Hepatocyte (in vitro differentiated cells): ENCODE data around the gene FOXN3. TPM values are rescaled to one million over a fixed set of nuclear protein-coding genes. Genes with fewer than 3 reads are reported as not detected.

ENCODE experiments used
- DNase-seq: peaks from one replicate; pipeline ENCODE4 v3.0.0-alpha.2; 2016; ENCODE audit warnings: low spot score
- H2AFZ ChIP-seq: fragments of 200-600 bp; sonication (generic); 2 replicates; pipeline ENCODE4 v1.6.0; 2016; ENCODE audit warnings: antibody characterized with exemption, mild to moderate bottlenecking
- H3K27ac ChIP-seq: fragments of 200-600 bp; sonication (generic); 2 replicates; pipeline ENCODE4 v1.5.1; 2016; ENCODE audit warnings: mild to moderate bottlenecking
- H3K27me3 ChIP-seq: fragments of 200-600 bp; sonication (generic); 2 replicates; pipeline ENCODE4 v1.6.1; 2016
- H3K36me3 ChIP-seq: fragments of 200-600 bp; sonication (generic); replicated peaks from 2 replicates; pipeline ENCODE4 v1.5.1; 2016; ENCODE audit warnings: low read depth; ENCODE audit not compliant: insufficient read depth
- H3K4me1 ChIP-seq: fragments of 200-600 bp; sonication (generic); 2 replicates; pipeline ENCODE4 v1.5.1; 2016; ENCODE audit warnings: mild to moderate bottlenecking, moderate library complexity; ENCODE audit not compliant: insufficient read depth
- H3K4me2 ChIP-seq: fragments of 200-600 bp; sonication (generic); 2 replicates; pipeline ENCODE4 v1.6.0; 2016
- H3K4me3 ChIP-seq: fragments of 200-600 bp; sonication (generic); 2 replicates; pipeline ENCODE4 v1.5.1; 2016; ENCODE audit warnings: mild to moderate bottlenecking
- H3K79me2 ChIP-seq: fragments of 200-600 bp; sonication (generic); 2 replicates; pipeline ENCODE4 v1.6.0; 2017; ENCODE audit warnings: mild to moderate bottlenecking
- H3K9me2 ChIP-seq: fragments of 200-600 bp; sonication (generic); replicated peaks from 2 replicates; pipeline ENCODE4 v1.6.0; 2017; ENCODE audit warnings: mild to moderate bottlenecking; ENCODE audit not compliant: insufficient read depth
- H3K9me3 ChIP-seq: fragments of 200-600 bp; sonication (generic); 2 replicates; pipeline ENCODE4 v1.5.1; 2016; ENCODE audit warnings: low read depth, mild to moderate bottlenecking
- H4K20me1 ChIP-seq: fragments of 200-600 bp; sonication (generic); 2 replicates; pipeline ENCODE4 v1.6.0; 2016; ENCODE audit warnings: mild to moderate bottlenecking; ENCODE audit not compliant: insufficient read depth, poor library complexity, severe bottlenecking
- EZH2 ChIP-seq: fragments of 200-600 bp; sonication (generic); IDR thresholded peaks from 2 replicates; pipeline ENCODE4 v1.6.1; 2016; ENCODE audit warnings: antibody characterized with exemption, mild to moderate bottlenecking, borderline replicate concordance
- EZH2phosphoT487 ChIP-seq: fragments of 200-600 bp; sonication (generic); IDR thresholded peaks from one replicate; pipeline ENCODE4 v1.6.1; 2018; ENCODE audit warnings: antibody characterized with exemption, mild to moderate bottlenecking, low read depth, moderate library complexity; ENCODE audit not compliant: unreplicated experiment, severe bottlenecking
- WGBS: methylation state at CpG from one replicate; pipeline ENCODE4 v1.1.6; 2016; ENCODE audit warnings: low lambda C conversion rate; ENCODE audit errors: missing lambda C conversion rate; 5-methylcytosine and 5-hydroxymethylcytosine counted together
- polyA plus RNA-seq: library from polyadenylated mRNA; unstranded; fragments of >200 nt; fragmentation: Nextera tagmentation; extraction: Ambion mirVana; gene quantifications from 2 replicates; pipeline ENCODE4 v1.2.1, GENCODE V29; 2016
- total RNA-seq: library from RNA; depleted of rRNA; stranded (reverse); fragments of >200 nt; gene quantifications from 2 replicates; pipeline ENCODE4 v1.2.3, GENCODE V29; 2014
- TF ChIP-seq, protein P1 (sequence below): fragments of 200-600 bp; sonication (generic); IDR thresholded peaks from 2 replicates; pipeline ENCODE4 v1.5.1; 2016; ENCODE audit warnings: antibody characterized with exemption, mild to moderate bottlenecking; ENCODE audit not compliant: poor library complexity

Gene FOXN3
- total and polyA plus RNA-seq, 2 experiments from 2014 or later = 42.2 to 47.6 TPM

DNA sequence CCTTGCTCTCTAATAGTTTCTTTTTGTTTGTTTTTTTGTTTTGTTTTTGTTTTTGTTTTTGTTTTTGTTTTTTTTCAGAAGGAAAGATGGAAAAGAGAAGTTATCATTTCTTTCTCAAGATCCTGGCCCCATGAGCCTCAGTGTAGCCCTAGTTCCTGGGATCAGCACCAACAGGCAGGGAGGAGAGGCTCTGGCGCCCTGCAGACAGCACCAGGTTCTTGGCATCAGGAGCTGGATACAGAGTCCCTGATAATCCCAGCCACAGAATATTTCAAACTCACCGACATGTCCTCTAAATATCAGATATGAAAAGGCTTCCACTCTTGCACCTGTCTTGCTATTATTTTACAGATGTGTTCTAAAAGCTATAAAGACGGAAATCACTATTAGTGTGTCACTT is 52.7 kb downstream of the FOXN3 start:
- peaks cover 3% of the 10 kb centered on the region for H4K20me1 ChIP-seq
- H3K27ac ChIP-seq = no peak overlapping the region
- 98% methylated on average over 3 of the region's 3 CpGs for WGBS
- H2AFZ ChIP-seq = no peak overlapping the region
- no peak overlapping the region for H3K4me2 ChIP-seq
- H3K4me1 ChIP-seq = peaks cover 23% of the 10 kb centered on the region
- TF ChIP-seq, protein P1, sequence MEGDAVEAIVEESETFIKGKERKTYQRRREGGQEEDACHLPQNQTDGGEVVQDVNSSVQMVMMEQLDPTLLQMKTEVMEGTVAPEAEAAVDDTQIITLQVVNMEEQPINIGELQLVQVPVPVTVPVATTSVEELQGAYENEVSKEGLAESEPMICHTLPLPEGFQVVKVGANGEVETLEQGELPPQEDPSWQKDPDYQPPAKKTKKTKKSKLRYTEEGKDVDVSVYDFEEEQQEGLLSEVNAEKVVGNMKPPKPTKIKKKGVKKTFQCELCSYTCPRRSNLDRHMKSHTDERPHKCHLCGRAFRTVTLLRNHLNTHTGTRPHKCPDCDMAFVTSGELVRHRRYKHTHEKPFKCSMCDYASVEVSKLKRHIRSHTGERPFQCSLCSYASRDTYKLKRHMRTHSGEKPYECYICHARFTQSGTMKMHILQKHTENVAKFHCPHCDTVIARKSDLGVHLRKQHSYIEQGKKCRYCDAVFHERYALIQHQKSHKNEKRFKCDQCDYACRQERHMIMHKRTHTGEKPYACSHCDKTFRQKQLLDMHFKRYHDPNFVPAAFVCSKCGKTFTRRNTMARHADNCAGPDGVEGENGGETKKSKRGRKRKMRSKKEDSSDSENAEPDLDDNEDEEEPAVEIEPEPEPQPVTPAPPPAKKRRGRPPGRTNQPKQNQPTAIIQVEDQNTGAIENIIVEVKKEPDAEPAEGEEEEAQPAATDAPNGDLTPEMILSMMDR = no peak
- TF ChIP-seq EZH2 (no peak), EZH2phosphoT487 (no peak)
- H3K36me3 ChIP-seq = no peaks in the 10 kb centered on the region
- H3K4me3 ChIP-seq = no peak overlapping the region
- no peaks in the 10 kb centered on the region for H3K27me3 ChIP-seq
- no peaks in the 10 kb centered on the region for H3K9me3 ChIP-seq
- H3K79me2 ChIP-seq = peaks cover 46% of the 10 kb centered on the region
- DNase-seq = no peak
- no peaks in the 10 kb centered on the region for H3K9me2 ChIP-seq

DNA sequence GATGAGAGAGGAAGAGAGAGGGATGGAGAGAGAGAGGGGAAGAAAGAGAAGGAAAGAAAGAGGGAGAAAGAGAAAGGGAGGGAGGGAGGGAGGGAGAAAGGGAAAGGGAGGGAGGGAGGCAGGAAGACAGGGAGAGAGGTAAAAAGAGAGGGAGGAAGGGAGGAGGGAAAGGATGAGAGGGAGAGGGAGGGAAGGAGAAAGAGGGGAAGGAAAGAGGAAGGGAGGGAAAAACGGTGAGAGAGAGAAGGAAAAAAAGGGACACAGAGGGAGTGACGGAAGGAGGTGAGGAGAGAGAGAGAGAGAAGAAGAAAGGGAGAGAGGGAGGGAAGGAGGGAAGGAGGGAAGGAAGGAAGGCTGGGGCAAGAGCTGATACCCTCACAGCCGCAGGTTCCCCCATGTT is 56.8 kb downstream of the FOXN3 start:
- Histone ChIP-seq H3K4me2 (no peak overlapping the region), H3K9me2 (no peaks in the 10 kb centered on the region), H4K20me1 (peaks cover 3% of the 10 kb centered on the region), H2AFZ (no peak overlapping the region), H3K4me1 (peaks cover 5% of the 10 kb centered on the region), H3K27me3 (no peaks in the 10 kb centered on the region), H3K36me3 (no peaks in the 10 kb centered on the region), H3K9me3 (no peaks in the 10 kb centered on the region), H3K4me3 (no peak overlapping the region), H3K27ac (no peak overlapping the region), H3K79me2 (peaks cover 50% of the 10 kb centered on the region)
- WGBS = no CpG with 5 or more reads among the region's 3 CpGs
- no peak for TF ChIP-seq EZH2phosphoT487
- TF ChIP-seq, protein P1 = no peak
- TF ChIP-seq EZH2 = no peak
- DNase-seq = no peak

DNA sequence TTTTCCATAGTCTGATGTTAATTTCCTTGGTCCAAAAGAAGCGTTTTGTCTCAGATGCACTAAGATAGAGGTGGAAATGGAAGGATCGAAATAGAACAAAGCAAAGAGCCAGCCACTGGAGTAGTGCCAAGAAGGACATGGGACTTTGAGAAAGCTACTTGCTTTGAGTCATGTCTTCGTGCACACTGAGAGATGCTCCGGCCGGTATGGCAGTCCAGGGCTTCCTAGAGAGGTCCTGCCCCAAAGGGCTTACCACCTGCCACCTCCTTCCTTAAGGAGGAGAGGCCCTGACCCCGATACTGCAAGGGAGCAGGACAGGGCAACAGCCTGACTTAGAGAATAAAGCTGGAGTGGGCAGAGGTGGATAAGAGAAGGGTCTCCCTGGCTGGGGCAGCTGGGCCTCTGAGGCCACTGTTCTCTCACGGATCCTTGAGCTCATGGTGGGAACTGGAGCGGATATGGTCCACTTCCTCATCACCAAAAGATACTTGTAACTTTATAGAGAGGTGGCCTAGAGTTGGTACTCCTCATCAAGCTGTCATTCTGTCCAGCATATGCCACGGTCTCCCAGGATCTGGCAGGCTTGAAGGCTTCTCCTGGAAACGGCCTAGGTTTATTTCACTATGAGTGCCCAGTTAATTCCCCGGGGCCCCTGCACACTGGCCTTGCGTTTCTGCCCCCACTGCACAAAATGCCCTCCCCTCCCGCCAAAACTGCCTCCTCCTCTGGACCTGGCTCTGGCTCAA is 57.4 kb downstream of the FOXN3 start:
- DNase-seq = no peak
- Histone ChIP-seq H2AFZ (no peak overlapping the region), H3K4me3 (no peak overlapping the region), H3K9me3 (no peaks in the 10 kb centered on the region), H3K79me2 (peaks cover 49% of the 10 kb centered on the region), H4K20me1 (no peaks in the 10 kb centered on the region), H3K27ac (no peak overlapping the region), H3K4me1 (no peaks in the 10 kb centered on the region), H3K27me3 (no peaks in the 10 kb centered on the region), H3K36me3 (no peaks in the 10 kb centered on the region), H3K4me2 (no peak overlapping the region), H3K9me2 (no peaks in the 10 kb centered on the region)
- 83% methylated on average over 13 of the region's 13 CpGs for WGBS
- TF ChIP-seq, protein P1 = no peak
- TF ChIP-seq EZH2 = no peak
- TF ChIP-seq EZH2phosphoT487 = no peak
